GM19452 (cell line): Measurements from ENCODE around the gene RBM20.

Source experiments
- ATAC-seq: cut with Tn5 transposase; IDR thresholded peaks from one replicate; pipeline ENCODE4 v1.9.1; 2021; ENCODE audit not compliant: unreplicated experiment

Gene RBM20

DNA sequence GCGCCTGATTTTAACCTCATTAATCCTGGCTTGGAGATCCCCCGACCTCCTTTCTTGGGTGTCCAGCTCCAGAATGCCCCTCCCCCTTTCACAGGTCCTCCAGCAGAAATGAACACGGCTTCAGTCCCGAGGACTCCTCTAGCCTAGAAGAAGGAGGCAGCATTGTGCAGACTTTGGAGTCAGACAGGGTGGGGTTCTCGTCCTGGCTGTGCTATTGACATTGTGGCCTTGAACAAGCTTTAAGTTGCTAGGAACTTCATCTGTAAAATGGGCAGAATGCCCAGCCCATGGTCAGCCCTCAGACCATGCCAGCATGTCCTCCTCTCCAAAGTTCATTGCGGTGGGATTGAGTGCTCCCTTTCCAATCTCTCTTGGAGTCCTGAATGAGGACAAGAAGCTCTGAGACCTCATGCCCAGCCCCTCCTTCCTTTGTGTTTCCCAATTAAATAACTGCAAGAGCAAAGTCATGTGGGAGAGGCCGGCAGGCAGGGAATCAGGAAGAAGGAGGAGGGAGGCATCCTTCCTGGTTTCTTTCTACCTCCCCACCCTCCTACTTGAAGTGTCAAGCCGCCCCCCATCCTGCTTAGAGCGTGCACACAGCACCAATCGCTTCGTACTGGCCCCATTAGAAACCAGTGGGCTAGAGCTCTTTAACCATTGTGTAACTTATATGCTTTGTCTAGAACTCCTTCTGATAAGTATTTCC is 86.4 kb downstream of the RBM20 start:
- ATAC-seq, result no peak

DNA sequence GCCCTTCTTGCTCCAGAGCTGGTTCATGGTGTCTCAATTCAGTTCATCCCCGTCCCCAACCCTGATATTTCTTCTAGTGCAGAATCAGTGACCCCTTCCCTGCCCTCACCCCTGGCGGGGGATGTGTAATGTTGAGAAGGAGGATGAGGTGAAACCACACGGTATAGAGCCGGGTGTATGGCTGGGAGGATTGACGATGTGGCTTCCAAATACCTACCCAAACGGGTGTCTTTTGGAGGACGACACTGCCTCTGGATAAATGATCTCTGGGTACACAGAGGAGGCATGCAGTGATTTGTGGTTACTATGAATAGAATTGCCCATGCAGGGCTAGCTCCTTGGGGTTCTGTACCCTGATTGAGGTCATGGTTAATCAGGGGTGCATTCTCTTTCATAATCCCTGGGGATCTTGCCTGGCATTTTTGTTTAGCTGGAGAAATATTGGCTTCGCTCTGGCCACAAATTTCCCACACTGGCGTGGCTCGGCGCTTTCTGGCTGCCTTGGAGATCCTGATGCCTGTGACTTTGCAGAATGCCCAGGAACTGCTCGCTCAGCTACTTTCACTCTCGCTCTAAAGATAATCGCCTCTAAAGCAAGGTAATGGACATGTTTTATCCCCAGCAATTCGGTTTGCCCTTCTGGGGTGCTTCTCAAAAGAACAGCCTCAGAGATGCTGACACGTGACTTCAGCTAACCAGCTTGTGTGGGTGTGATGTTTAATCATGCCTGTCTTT is 89.2 kb downstream of the RBM20 start:
- ATAC-seq, result no peak

DNA sequence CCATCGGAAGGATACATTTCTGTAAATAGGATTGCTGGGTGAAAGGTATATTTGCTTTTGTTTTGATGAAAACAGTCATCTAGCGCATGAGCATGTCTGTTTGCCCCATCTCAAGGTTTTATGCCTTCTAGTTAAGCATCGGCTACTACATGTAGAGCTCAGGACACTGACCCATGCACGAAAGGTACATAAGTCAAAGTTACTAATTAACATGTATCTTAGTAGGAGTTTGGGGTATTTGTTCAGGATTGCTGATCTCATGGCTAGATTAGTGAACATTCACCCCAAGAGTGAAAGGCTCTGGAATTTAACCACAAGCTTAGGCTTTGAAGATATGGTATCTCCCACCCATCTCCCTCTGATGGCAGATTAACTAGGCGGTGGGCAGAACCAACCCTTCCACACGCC is 91.5 kb downstream of the RBM20 start:
- ATAC-seq, result no peak

DNA sequence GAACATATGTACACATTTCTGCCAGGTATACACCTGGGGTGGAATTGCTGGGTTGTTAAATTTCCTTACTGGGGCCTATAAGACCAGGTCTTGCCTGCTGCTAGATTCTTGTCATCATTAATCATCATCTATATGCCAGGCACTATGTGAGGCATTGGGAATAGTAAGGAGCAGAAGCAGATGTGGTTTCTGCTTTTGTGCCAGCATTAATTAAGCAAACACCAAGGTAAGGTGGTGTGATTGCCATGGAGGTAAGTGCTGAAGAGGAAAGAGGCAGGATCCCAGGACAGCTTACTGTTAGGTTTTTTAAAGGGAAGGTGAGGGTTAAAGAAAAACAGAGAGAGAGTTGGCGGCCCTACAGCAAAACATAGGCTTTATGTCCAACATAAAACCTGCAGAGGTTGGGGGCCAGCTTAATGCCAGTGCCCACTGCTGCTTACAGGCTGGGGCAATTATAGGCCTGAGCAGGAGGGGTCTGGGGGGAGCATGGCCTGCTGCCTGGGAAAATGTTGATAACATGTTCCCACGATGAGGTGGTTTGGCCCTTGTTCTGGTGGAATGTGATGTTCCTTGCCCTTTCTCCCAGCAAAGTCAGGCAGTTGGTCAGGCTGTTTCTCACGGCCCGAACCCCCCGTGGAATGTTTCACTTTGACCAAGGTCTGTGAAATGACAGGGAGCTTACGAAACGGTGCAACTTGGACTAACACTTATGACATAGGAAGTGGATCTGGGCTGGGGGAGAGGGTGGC is 93.9 kb downstream of the RBM20 start:
- ATAC-seq, result no peak

- ATAC-seq, result no peak
Measured at GRCh38 chr10:110739811-110740271, 95.7 kb downstream of the RBM20 start.

DNA sequence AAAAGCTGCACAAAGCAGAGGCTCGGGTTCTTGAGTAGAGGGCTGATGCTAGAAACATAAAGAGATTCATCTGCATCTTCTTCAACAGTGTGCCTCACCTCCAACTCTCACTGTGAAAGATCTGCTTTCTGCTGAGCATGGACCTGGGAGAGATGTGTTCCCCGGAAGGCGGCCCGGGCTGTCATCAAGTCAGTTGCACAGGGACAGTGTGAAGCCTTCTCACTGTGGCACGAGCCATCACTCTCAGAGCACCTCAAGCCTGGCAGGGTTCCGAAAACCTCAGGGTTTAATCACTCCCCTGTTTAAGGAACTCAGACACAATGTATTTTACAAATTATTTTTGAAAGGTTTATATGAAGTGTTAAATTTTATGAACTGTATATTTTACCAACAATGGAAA is 98.7 kb downstream of the RBM20 start:
- no peak for ATAC-seq

DNA sequence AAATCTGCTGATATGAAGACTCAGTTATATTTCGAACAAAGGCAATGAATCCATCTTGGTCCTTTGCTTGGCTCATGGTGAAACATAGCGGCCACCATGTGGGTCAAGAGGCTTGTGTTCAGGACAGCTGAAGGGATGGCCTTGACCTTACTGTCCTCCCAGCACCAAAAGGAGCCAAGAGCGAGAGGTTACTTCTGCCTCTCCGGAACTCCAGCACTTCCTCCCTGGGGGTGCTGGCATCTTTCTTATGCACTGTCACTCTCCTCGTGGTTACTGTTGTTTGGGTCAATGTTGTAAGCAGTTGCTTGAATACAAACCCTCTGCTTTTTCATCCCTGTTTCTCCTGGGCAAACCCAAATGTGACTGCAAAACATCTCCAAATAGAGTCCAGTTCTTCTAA is 100.6 kb downstream of the RBM20 start:
- ATAC-seq, result no peak

DNA sequence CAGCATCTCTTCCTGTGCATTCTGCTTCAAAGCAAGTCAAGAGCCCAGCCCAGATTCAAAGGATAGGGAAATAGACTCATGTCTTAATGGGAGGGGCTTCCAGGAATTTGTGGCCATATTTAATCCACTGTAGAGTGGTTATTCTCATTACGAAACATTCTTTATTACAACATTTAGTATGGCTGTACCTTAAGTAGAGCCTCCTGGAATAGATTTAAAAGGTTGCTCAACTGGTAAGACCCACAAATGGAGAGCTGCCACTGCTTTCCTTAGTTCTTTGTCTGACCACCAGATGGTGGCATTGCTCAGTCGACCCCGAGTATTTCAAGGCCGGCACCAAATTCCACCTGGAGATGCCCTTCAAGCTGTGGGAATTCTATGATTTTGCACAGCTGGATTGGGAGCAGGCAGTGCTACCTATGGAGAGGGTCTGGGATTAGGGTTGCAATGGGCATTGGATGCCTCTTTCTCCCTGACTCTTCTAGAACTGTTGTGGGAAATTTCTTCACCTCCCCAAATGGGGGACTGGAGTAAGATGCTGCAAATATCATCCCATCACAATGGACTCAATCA is 102.2 kb downstream of the RBM20 start:
- ATAC-seq, result peak; percentile 47

GRCh38 chr10:110746969-110747608 is 103.0 kb downstream of the RBM20 start:
- ATAC-seq, result peak; percentile 19

GRCh38 chr10:110747609-110748464 is 103.7 kb downstream of the RBM20 start:
- no peak for ATAC-seq

GRCh38 chr10:110748970-110749369 is 104.8 kb downstream of the RBM20 start:
- ATAC-seq, result no peak

GRCh38 chr10:110750931-110751330 is 106.8 kb downstream of the RBM20 start:
- no peak for ATAC-seq

- ATAC-seq, result no peak
Measured at GRCh38 chr10:110751850-110752249, 107.7 kb downstream of the RBM20 start.

DNA sequence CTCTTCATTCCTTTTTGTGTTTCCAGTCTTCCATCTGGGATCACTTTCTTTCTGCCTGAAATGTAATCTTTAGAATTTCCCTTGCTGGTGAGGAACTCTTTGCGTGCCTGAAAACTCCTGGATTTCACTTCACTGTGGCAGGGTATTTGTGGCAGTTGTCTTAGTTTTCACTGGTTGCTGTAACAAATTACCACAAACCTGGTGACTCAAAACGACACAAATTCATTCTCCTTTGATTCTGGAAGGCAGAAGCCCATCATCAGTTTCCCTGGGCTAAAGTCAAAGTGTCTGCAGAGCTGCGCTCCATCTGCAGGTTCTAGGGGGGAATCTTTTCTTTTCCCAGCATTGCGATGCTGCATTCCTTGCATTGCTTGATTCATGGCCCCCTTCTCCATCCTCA is 109.3 kb downstream of the RBM20 start:
- ATAC-seq, result no peak

DNA sequence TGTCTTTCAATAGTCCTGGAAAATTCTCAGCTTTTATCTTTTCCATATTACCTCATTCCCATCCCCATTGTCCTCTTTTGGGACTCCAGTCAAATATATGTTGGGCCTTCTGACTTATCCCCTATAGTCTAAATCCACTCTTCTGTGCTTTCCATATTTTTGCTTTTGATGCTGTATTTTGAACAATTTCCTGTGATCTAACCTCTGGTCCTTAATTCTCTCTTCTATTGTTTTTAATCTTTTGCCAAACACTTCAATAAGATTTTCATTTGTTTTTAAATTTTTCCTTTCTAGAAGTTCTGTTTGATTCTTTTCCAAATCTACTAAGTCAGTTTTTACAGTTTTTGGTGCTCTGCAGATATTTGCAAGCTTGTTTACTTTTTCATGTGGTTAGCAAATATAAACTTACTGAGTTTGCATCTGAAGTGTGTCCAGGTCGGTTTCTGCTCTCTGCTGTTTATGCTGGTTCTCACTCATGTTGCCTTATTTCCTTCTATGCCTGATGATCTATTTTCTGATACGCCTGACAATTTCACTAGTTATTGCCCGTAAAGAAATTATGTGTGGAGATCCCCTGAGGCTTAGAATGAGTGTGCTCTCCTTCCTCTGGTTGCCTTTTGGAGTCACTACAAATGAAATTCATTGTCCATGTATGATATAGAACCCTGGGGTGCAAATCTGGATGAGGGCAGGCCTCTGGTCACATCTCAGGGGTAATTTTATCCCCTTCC is 110.4 kb downstream of the RBM20 start:
- no peak for ATAC-seq

DNA sequence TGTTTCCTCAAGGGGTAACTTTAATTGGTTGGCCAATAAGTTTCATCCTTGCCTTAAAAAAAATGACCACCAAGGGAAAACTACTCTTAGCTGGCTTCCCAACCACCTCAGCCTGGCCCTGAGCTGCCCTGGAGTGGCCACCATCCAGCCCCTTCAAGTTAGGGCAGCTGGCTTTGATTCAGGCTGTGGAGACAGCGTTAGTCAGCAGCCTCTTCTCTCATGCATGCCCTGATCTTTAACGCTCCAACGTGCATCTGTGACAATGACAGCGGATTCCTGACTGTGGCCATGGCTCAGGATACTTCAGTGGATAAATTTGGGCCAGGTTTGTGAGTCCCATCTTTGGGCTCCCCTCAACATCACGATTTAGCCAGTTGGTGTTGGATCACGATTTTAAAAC is 111.6 kb downstream of the RBM20 start:
- no peak for ATAC-seq

DNA sequence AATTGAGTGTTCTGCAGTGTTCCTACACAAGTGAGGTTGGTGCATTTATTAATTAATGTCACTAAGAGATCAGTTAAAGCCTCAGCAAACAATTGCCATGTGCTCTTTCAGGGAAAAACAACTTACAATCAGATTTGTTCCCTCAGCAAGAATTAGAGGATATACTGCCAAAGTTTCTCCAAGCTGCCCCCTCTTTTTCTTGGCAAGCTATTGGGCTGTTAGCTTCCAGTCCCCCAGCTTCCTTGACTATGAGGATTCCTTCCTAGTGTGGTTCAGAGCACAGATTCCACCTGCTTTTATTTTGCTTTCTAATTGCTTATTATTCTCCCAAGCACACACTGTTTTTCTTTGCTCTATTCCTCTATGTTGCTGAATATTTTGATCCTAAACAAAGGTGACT is 112.7 kb downstream of the RBM20 start:
- no peak for ATAC-seq

GRCh38 chr10:110757586-110757985 is 113.5 kb downstream of the RBM20 start:
- no peak for ATAC-seq

- no peak for ATAC-seq
Measured at GRCh38 chr10:110758128-110758765, 114.1 kb downstream of the RBM20 start.
